NB4 (cell line): ENCODE results near the gene OLFM4.

ENCODE experiments used
- CTCF ChIP-seq: IDR thresholded peaks from one replicate; pipeline ENCODE4 v1.5.1; 2012; ENCODE audit warnings: low read depth, low read length
- MAX ChIP-seq: IDR thresholded peaks from 2 replicates; pipeline ENCODE4 v1.6.1; 2011; ENCODE audit warnings: low read depth, low read length
- MYC ChIP-seq: IDR thresholded peaks from 2 replicates; pipeline ENCODE4 v1.6.1; 2011; ENCODE audit warnings: low read depth, low read length

GRCh38 chr13:53050151-53050550 lies 21.5 kb downstream of the OLFM4 start:
- TF ChIP-seq CTCF (no peak), MYC (no peak), MAX (no peak)
